ENCODE data around the gene DBI. TPM values are rescaled to one million over a fixed set of nuclear protein-coding genes. Genes with fewer than 3 reads are reported as not detected.

DBI gene
- total and polyA plus RNA-seq, 2 of the 13 experiments (the other 11 are each of a cell fraction or from before 2014, with no cell fraction given) = 330 to 659 TPM

DNA sequence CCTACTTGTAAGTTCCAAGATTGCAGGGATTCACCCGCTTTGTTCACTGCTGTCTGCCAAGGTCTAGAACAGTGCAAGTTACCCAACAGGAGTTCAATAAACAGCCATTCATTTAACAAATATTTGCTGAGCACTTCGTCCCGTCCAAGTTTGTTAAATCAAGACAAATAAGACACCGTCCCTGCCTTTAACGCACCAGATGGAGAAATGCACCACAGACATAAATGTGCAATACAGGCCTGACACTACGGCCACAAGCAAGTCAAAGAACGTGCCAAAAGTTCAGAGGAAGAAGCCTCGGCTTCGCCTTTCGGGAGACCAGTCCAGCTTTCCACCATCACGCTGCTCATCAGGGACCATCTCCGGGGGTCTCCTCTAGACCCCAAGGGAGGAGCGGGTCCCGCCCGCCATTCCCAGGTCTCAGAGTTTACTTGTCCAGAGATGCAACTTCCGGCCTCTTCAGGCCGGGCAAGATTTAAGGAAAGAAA lies 572 bp upstream of the DBI start (continued):
- TF ChIP-seq, protein P1, sequence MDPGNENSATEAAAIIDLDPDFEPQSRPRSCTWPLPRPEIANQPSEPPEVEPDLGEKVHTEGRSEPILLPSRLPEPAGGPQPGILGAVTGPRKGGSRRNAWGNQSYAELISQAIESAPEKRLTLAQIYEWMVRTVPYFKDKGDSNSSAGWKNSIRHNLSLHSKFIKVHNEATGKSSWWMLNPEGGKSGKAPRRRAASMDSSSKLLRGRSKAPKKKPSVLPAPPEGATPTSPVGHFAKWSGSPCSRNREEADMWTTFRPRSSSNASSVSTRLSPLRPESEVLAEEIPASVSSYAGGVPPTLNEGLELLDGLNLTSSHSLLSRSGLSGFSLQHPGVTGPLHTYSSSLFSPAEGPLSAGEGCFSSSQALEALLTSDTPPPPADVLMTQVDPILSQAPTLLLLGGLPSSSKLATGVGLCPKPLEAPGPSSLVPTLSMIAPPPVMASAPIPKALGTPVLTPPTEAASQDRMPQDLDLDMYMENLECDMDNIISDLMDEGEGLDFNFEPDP (CRISPR knock-in tag; conservative IDR thresholded peaks at IDR 0.05) = no peak
- TF ChIP-seq, protein P2, sequence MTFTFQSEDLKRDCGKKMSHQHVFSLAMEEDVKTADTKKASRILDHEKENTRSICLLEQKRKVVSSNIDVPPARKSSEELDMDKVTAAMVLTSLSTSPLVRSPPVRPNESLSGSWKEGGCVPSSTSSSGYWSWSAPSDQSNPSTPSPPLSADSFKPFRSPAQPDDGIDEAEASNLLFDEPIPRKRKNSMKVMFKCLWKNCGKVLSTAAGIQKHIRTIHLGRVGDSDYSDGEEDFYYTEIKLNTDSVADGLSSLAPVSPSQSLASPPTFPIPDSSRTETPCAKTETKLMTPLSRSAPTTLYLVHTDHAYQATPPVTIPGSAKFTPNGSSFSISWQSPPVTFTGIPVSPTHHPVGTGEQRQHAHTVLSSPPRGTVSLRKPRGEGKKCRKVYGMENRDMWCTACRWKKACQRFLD (CRISPR knock-in tag; IDR thresholded peaks at IDR 0.05; ENCODE audit: borderline replicate concordance) = no peak
- TF ChIP-seq ZNF557 (CRISPR knock-in tag; IDR thresholded peaks at IDR 0.05) = no peak
- TF ChIP-seq, protein P3, sequence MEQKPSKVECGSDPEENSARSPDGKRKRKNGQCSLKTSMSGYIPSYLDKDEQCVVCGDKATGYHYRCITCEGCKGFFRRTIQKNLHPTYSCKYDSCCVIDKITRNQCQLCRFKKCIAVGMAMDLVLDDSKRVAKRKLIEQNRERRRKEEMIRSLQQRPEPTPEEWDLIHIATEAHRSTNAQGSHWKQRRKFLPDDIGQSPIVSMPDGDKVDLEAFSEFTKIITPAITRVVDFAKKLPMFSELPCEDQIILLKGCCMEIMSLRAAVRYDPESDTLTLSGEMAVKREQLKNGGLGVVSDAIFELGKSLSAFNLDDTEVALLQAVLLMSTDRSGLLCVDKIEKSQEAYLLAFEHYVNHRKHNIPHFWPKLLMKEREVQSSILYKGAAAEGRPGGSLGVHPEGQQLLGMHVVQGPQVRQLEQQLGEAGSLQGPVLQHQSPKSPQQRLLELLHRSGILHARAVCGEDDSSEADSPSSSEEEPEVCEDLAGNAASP (CRISPR knock-in tag; IDR thresholded peaks at IDR 0.05; ENCODE audit: borderline replicate concordance) = 0 out of 2 replicates have a peak, but pooled peaks have one; percentile 18
- TF ChIP-seq, protein P4, sequence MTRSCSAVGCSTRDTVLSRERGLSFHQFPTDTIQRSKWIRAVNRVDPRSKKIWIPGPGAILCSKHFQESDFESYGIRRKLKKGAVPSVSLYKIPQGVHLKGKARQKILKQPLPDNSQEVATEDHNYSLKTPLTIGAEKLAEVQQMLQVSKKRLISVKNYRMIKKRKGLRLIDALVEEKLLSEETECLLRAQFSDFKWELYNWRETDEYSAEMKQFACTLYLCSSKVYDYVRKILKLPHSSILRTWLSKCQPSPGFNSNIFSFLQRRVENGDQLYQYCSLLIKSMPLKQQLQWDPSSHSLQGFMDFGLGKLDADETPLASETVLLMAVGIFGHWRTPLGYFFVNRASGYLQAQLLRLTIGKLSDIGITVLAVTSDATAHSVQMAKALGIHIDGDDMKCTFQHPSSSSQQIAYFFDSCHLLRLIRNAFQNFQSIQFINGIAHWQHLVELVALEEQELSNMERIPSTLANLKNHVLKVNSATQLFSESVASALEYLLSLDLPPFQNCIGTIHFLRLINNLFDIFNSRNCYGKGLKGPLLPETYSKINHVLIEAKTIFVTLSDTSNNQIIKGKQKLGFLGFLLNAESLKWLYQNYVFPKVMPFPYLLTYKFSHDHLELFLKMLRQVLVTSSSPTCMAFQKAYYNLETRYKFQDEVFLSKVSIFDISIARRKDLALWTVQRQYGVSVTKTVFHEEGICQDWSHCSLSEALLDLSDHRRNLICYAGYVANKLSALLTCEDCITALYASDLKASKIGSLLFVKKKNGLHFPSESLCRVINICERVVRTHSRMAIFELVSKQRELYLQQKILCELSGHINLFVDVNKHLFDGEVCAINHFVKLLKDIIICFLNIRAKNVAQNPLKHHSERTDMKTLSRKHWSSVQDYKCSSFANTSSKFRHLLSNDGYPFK (CRISPR knock-in tag; IDR thresholded peaks at IDR 0.05; ENCODE audit: borderline replicate concordance) = no peak
- TF ChIP-seq ZNF317 (CRISPR knock-in tag; IDR thresholded peaks at IDR 0.05) = no peak; the same call in 1 of the 2 replicates
- TF ChIP-seq ZNF24 (IDR thresholded peaks at IDR 0.05) = no peak
- TF ChIP-seq, protein P5, sequence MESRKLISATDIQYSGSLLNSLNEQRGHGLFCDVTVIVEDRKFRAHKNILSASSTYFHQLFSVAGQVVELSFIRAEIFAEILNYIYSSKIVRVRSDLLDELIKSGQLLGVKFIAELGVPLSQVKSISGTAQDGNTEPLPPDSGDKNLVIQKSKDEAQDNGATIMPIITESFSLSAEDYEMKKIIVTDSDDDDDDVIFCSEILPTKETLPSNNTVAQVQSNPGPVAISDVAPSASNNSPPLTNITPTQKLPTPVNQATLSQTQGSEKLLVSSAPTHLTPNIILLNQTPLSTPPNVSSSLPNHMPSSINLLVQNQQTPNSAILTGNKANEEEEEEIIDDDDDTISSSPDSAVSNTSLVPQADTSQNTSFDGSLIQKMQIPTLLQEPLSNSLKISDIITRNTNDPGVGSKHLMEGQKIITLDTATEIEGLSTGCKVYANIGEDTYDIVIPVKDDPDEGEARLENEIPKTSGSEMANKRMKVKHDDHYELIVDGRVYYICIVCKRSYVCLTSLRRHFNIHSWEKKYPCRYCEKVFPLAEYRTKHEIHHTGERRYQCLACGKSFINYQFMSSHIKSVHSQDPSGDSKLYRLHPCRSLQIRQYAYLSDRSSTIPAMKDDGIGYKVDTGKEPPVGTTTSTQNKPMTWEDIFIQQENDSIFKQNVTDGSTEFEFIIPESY (CRISPR knock-in tag; IDR thresholded peaks at IDR 0.05) = no peak
- TF ChIP-seq, protein P6, sequence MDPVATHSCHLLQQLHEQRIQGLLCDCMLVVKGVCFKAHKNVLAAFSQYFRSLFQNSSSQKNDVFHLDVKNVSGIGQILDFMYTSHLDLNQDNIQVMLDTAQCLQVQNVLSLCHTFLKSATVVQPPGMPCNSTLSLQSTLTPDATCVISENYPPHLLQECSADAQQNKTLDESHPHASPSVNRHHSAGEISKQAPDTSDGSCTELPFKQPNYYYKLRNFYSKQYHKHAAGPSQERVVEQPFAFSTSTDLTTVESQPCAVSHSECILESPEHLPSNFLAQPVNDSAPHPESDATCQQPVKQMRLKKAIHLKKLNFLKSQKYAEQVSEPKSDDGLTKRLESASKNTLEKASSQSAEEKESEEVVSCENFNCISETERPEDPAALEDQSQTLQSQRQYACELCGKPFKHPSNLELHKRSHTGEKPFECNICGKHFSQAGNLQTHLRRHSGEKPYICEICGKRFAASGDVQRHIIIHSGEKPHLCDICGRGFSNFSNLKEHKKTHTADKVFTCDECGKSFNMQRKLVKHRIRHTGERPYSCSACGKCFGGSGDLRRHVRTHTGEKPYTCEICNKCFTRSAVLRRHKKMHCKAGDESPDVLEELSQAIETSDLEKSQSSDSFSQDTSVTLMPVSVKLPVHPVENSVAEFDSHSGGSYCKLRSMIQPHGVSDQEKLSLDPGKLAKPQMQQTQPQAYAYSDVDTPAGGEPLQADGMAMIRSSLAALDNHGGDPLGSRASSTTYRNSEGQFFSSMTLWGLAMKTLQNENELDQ (CRISPR knock-in tag; IDR thresholded peaks at IDR 0.05; ENCODE audit: borderline replicate concordance) = no peak
- TF ChIP-seq, protein P7, sequence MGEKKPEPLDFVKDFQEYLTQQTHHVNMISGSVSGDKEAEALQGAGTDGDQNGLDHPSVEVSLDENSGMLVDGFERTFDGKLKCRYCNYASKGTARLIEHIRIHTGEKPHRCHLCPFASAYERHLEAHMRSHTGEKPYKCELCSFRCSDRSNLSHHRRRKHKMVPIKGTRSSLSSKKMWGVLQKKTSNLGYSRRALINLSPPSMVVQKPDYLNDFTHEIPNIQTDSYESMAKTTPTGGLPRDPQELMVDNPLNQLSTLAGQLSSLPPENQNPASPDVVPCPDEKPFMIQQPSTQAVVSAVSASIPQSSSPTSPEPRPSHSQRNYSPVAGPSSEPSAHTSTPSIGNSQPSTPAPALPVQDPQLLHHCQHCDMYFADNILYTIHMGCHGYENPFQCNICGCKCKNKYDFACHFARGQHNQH (CRISPR knock-in tag; IDR thresholded peaks at IDR 0.05) = no peak
- no peak for TF ChIP-seq ZNF883 (CRISPR knock-in tag; IDR thresholded peaks at IDR 0.05; ENCODE audit: not compliant biosample characterization)
- no peak for TF ChIP-seq ZKSCAN8 (CRISPR knock-in tag; IDR thresholded peaks at IDR 0.05; ENCODE audit: borderline replicate concordance)
- TF ChIP-seq RFX3 (CRISPR knock-in tag; IDR thresholded peaks at IDR 0.05) = no peak
- peak; percentile 62; the same call in 1 of the 2 replicates for TF ChIP-seq BCL6 (CRISPR knock-in tag; IDR thresholded peaks at IDR 0.05)
- no peak for TF ChIP-seq MEIS2 (CRISPR knock-in tag; IDR thresholded peaks at IDR 0.05)
- TF ChIP-seq POLR2G (IDR thresholded peaks at IDR 0.05; ENCODE audit: low read depth, low read length) = no peak
- TF ChIP-seq TEAD2 (CRISPR knock-in tag; IDR thresholded peaks at IDR 0.05) = no peak

Measured in HepG2 (cell line).